ENCODE measurements around the gene TMEM198.

Gene TMEM198, protein sequence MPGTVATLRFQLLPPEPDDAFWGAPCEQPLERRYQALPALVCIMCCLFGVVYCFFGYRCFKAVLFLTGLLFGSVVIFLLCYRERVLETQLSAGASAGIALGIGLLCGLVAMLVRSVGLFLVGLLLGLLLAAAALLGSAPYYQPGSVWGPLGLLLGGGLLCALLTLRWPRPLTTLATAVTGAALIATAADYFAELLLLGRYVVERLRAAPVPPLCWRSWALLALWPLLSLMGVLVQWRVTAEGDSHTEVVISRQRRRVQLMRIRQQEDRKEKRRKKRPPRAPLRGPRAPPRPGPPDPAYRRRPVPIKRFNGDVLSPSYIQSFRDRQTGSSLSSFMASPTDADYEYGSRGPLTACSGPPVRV

DNA sequence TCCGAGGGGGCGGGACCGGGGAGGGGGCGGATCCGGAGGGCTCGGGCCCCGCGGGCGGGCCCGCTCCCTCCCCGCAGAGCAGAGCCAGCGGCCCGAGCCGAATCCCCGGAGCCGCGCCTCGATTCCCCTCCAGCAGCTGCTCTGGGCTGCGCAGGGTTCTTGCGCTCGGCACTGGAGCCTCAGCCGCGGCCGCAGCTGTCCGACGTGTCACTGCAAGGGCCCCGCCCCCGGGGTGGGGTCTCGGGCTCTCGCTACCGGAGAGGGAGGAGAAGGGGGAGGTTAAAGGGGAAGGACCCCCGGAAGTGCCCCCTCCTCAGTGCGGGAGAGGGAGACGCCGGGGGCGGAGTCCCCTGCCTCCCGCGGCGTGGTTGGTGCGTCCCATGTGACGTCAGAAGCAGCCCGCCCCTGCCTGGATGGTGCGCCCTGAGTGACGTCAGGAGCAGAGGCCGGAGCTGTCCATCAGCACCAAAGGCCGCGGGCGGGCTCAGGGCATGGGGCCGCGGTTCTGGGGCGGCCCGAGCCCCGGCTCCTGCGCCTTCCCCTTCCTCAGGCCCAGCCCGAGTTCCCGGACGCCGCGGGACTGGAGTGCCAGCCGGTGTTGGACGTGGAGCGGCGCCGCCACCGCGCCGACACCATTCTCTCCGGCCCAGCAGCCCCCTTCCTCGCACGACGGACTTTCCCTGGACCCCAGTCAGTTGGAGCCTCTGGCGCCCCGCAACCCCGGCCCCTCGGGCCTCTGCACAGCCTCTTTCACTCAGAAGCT lies at the start of gene TMEM198, which contains the start of gene CHPF:
Gene TMEM198 (plus strand): TSS at position 433 of the 763 bp plus-strand sequence. CDS start 700 bp downstream, outside the sequence.
Gene CHPF (minus strand): TSS at position 214 of the 763 bp plus-strand sequence. CDS start 271 bp downstream, outside the sequence.
- peak; percentile 99 for DNase-seq

DNA sequence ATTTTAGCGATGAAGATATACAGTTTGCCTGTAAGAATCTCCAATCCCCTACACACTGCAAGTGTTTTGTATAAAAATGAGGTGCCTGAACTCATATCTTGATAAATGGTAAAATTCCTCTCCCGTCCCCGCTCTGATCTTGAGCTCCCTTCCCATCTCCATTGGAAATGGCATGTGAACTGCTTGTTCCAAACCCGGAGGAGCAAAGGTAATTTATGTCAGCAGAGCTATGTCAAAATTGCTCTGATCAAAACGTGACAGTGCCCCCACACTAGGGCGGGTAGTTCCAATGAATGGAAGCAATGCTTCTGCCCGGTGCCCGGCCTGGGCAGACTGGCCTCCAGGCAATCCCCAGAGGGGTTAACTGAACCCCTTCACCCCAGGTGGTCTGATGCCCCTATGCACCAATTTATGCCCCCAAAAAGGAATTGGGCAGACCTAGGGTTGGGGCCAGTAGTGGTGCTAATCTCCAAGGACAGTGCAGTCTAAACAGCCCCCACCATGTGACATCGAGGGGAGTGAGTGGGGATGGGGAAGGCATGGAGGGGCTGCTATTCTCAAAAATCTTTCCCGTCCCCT lies 48.8 kb upstream of the TMEM198 start:
- DNase-seq: no peak

GRCh38 chr2:219495531-219496122 lies 48.2 kb upstream of the TMEM198 start:
- no peak for DNase-seq

DNA sequence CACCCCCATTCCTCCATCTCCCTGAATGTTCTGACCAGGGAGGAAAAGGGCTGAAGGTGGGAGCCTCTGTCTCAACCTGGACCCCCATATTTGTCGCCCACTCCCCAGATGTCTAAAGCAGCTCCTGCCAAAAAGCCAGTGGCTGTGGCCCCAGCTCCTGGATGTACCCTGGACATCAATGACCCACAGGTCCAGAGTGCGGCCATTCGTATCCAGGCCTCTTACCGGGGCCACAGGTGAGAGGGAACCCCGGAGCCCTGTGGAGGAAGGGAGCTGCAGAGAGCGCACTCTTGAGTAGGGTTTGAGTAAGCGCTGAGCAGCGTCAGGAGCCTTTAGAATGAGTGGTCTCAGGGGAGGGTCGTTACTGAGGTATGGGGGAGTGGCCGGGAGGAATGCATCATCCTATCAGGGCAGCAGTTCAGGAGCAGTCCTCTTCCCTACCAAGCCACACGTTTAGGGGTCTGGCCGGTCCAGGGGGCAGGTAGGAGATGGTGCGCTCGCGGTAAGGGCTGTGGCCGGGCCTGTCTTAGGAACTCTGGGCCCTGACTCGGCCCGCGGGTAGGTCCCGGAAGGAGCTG lies 47.5 kb upstream of the TMEM198 start:
- DNase-seq: no peak

DNA sequence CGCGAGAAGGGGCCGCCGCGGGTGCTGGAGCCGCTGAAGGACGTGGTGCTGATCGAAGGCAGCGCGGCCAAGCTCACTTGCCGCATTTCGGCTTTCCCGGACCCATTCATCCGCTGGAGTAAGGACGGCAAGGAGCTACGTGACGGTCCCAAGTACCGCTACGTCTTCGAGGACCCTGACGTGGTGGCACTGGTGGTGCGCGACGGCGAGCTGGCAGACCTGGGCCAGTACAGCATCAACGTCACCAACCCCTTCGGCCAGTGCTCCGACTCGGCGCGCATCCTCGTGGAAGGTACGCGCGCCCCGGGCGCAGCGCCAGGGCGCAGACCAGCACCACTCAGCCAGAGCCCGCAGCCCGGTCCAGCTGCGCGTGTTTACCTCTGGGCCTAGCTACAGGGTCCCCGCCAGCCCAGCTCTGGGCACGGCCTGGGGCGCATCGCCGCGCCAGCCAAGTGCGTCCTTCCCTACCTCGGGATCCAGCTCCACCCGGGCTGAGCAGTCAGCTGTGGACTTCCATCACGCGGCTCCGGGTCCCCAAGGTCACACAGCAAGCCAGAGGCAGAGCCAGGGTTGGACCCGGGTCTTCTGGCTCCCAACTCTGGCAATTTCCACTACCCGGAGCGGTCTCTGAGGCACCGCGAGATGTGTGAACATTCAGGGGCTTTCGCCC lies 46.9 kb upstream of the TMEM198 start:
- no peak for DNase-seq

DNA sequence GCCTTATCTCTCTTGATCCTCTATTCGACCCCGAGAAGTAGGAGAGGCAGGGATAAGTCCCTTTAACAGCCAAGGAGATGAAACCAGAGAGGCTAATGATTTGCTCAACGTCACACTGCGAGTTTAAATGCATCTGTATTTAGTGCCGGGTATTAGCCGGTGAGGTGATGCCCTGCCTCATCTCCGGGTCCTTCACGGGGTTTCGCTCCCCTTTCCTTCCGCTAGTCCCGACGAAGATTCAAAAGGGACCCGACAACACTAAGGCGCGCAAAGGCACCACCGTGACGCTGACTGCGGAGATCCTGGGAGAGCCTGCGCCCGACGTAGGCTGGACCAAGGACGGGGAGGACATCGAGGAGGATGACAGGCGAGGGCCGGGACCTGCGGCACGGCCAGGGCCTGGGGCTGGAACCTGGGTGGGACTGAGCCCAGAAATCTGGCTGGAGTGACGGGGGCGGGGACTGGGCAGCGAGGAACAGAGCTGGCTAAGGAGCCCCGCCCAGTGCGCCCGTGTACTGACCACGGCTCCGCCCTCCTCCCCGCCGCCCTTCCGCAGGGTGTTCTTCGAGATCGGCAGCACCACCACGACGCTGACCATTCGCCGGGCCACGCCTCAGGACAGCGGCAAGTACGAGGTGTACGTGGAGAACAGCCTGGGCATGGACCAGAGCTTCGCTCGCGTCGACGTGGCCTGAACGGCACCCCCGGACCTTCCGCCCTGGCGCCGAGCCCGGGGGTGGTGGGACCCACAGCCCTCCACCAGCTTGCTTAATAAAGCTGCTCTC lies 46.1 kb upstream of the TMEM198 start:
- DNase-seq: peak; percentile 86

GRCh38 chr2:219498280-219499057 lies 45.4 kb upstream of the TMEM198 start, which contains the start of gene GMPPA:
Gene GMPPA (plus strand): TSS chr2:219498891. CDS start chr2:219499976, 1,085 bp downstream.
- DNase-seq: peak; percentile 99

- DNase-seq: no peak
Observed at GRCh38 chr2:219499058-219499307, 44.8 kb upstream of the TMEM198 start.

GRCh38 chr2:219499555-219499954 lies 44.3 kb upstream of the TMEM198 start:
- DNase-seq: no peak

DNA sequence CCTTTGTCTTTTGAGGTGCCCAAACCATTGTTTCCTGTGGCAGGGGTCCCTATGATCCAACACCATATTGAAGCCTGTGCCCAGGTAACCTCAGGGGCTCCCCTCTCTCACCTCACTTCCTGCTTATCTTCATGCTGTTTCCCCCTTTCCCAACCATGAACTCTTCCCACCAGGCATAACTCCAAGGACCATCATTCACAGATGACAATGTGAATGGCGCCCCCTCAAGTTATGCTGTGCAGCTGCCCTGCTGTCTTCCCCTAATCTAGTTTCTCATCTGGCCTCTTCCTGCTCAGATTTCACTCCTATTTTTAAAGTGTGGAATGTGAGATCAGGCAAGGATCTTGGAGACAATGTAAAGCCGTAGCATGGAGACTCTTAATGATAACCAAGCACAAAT lies 43.7 kb upstream of the TMEM198 start:
- no peak for DNase-seq

DNA sequence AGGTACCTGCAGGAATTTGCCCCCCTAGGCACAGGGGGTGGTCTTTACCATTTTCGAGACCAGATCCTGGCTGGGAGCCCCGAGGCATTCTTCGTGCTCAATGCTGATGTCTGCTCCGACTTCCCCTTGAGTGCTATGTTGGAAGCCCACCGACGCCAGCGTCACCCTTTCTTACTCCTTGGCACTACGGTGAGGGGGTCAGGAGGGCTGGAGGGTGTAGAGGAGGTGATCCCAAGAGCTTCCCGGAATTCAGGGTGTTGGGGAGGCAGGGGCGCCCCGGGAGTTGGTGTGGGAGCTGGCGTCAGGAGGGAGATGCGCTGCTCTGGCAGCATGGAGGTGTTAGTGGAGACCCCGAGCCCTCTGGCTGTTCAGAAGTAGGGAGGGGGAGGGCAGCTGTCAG lies 42.0 kb upstream of the TMEM198 start:
- no peak for DNase-seq

- DNase-seq: no peak
Observed at GRCh38 chr2:219502618-219503017, 41.2 kb upstream of the TMEM198 start.

DNA sequence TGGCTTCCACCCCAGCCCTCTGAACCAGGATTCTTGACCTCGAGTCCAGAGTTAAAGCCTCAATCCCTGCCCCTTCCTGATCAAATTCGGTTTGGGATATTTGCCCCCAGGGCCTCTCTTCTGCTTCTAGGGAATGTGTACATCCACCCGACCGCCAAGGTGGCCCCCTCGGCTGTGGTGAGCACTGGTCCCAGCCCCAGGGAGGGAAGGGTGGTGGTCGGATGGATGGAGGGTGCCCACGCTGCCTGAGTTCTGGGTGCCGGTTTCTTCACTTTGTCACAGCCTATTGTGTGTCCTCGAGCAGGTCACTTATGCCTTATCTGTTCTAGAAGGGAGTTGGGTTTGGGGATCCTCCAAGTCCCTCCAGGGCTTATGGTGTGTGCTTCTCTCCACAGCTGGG lies 38.2 kb upstream of the TMEM198 start:
- DNase-seq: no peak

DNA sequence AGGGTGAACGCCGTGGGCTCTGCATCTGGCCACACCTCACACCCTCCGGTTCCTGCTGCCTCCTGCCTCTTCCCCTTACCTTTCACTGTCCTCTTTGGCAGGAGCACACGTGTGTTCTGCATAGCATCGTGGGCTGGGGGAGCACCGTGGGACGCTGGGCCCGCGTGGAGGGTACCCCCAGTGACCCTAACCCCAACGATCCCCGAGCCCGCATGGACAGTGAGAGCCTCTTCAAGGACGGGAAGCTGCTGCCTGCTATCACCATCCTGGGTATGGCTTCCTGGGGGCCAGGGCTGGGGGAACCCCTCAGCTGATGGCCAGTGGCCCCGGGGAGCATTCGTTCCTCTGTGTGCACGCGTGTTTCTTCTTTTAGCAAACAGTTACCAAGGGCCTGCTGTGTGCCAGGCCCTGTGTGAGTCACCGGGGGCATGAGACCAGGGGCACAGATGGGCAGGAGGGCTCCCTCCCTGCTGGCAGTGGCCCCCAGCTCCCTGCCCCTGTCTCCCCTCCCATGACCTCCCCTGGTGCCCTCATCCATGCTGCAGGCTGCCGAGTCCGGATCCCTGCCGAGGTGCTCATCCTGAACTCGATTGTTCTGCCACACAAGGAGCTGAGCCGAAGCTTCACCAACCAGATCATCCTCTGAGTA lies 37.6 kb upstream of the TMEM198 start:
- DNase-seq: no peak

DNA sequence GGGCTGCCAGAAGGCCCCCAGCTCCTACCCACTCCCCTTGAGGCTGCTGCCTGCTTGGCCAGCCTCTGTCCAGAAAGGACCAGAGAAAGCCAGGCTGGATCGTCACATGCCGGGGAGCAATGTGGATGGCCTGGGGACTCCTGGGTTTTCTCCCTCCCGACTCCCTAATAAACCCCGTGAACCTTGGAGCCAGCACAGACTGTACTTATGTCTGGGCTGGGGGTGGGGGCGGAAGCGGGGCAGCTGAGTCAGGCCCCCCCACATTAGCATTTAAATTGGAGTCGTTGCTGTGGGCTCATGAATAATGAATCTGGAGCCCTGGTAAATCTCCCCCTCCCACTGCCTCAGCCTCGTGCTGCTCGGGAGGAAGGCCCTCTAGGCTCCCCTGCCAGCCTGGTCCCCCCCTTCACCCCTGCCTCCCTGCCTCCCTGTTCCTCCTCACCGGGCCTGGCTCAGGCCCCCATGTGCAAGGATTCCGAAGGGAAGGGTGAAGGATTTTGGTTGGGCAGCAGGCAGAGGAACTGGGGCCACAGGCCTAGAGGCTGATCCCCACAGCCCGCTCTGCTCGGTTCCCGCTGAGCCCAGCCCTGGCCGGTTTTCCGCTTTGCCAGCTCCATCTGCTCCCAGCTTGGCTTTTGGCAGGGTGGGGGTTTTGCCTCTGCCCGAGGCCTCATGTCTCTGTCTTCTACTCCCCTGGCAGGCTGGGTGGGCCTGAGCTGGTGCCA lies 36.9 kb upstream of the TMEM198 start:
- DNase-seq: no peak

DNA sequence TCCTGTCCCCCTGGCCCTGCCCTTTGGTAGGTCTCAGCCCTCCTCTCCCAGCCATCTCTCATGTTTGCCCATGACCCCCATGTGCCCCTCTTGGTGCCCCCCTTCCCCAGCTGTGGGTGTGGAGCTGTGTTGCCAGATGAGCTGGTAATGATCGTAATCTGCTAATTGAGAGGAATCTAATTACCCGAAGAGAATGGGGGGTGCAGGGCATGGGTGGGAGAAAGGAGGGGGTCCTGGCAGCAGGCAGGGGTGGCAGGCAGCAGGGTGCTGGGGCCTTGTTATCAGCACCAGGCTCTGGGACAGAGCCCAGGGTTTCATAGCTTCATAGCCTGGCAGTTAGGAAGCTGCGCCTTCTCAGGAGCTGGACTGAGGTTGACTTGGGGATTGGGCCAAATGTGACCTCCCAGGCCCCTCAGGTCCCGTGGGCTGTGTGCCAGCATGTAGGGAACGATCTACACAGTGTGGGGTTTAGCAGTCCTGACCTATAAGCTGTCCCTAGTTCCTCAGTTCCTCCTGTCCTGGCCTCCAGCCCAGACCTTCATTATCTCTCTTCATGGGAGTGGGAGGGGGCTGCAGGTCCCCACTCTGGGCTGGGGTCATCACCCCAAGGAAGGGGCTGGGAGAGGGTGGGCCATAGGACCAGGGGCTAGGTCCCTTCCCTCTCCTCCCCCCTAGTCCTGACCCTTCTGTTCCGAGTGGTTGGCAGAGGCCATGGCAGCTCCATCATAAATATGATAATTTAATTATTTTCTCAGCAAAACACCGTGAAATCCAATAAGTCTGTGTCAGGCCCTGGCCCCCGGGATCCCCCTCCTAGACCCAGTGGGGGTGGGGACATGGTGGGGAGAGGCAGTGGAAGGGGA lies 36.0 kb upstream of the TMEM198 start:
- no peak for DNase-seq

GRCh38 chr2:219508444-219508734 lies 35.4 kb upstream of the TMEM198 start:
- no peak for DNase-seq

- DNase-seq: no peak
Observed at GRCh38 chr2:219508971-219509779, 34.7 kb upstream of the TMEM198 start.

Data from left hindlimb (tissue), 1 donor.